ENCODE measurements around the gene PFKFB3.

Gene PFKFB3

GRCh38 chr10:6272126-6272525, 69.4 kb downstream of the PFKFB3 start:
- CTCF ChIA-PET = no interaction called here
- TF ChIP-seq HDGF (IDR thresholded peaks at IDR 0.05; ENCODE audit: borderline replicate concordance) (no peak), SP1 (IDR thresholded peaks at IDR 0.05) (no peak), ARNT (IDR thresholded peaks at IDR 0.05) (no peak), FOXA1 (IDR thresholded peaks at IDR 0.05) (no peak), NFRKB (IDR thresholded peaks at IDR 0.05) (no peak)
- TF ChIP-seq, protein P1, sequence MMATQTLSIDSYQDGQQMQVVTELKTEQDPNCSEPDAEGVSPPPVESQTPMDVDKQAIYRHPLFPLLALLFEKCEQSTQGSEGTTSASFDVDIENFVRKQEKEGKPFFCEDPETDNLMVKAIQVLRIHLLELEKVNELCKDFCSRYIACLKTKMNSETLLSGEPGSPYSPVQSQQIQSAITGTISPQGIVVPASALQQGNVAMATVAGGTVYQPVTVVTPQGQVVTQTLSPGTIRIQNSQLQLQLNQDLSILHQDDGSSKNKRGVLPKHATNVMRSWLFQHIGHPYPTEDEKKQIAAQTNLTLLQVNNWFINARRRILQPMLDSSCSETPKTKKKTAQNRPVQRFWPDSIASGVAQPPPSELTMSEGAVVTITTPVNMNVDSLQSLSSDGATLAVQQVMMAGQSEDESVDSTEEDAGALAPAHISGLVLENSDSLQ (IDR thresholded peaks at IDR 0.05) = no peak
- POLR2A ChIA-PET = no interaction called here
- no peak for DNase-seq (ENCODE audit: extremely low spot score)

GRCh38 chr10:6273351-6273750, 70.6 kb downstream of the PFKFB3 start:
- TF ChIP-seq FOXM1 (IDR thresholded peaks at IDR 0.05; ENCODE audit: borderline replicate concordance) (no peak), SUZ12 (IDR thresholded peaks at IDR 0.05) (no peak), ELF4 (IDR thresholded peaks at IDR 0.05) (no peak), SP1 (IDR thresholded peaks at IDR 0.05) (no peak), TARDBP (IDR thresholded peaks at IDR 0.05) (no peak), FOXA1 (IDR thresholded peaks at IDR 0.05) (no peak), NFRKB (IDR thresholded peaks at IDR 0.05) (no peak), ZNF384 (IDR thresholded peaks at IDR 0.05) (no peak), LEF1 (IDR thresholded peaks at IDR 0.05; ENCODE audit: borderline replicate concordance) (no peak), ARNT (IDR thresholded peaks at IDR 0.05) (no peak), L3MBTL2 (conservative IDR thresholded peaks at IDR 0.05) (no peak), FOXK2 (IDR thresholded peaks at IDR 0.05) (no peak), BHLHE40 (IDR thresholded peaks at IDR 0.05; ENCODE audit: borderline replicate concordance) (no peak), CTBP1 (IDR thresholded peaks at IDR 0.05; ENCODE audit: borderline replicate concordance) (no peak), HDGF (IDR thresholded peaks at IDR 0.05; ENCODE audit: borderline replicate concordance) (no peak)
- TF ChIP-seq, protein P1 (IDR thresholded peaks at IDR 0.05) = no peak
- POLR2A ChIA-PET = no interaction called here
- CTCF ChIA-PET = no interaction called here
- DNase-seq (ENCODE audit: extremely low spot score) = no peak

DNA sequence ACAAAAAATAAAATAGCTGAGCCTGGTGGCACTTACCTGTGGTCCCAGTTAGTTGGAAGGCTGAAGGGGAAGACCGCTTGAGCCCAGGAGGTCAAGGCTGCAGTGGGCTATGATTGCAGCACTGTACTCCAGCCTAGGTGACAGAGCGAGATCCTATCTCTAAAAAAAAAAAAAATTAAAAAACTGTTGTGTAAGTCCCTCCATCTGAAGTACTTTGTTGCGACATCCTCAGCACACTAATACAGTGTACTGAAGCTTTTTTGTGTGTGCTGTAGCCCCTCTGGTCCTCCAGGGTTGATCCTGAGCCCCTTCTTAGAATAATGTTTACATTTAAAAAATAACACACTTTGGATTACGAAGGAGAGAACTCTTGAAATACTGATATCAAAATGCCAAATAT, 71.3 kb downstream of the PFKFB3 start:
- no peak for DNase-seq (ENCODE audit: extremely low spot score)
- no peak for TF ChIP-seq BHLHE40 (IDR thresholded peaks at IDR 0.05; ENCODE audit: borderline replicate concordance)
- no peak for TF ChIP-seq NFRKB (IDR thresholded peaks at IDR 0.05)
- no peak for TF ChIP-seq FOXM1 (IDR thresholded peaks at IDR 0.05; ENCODE audit: borderline replicate concordance)
- TF ChIP-seq HDGF (IDR thresholded peaks at IDR 0.05; ENCODE audit: borderline replicate concordance) = no peak
- TF ChIP-seq, protein P1 (IDR thresholded peaks at IDR 0.05) = no peak
- TF ChIP-seq ZNF384 (IDR thresholded peaks at IDR 0.05) = no peak
- TF ChIP-seq LEF1 (IDR thresholded peaks at IDR 0.05; ENCODE audit: borderline replicate concordance) = no peak
- TF ChIP-seq SUZ12 (IDR thresholded peaks at IDR 0.05) = no peak
- no peak for TF ChIP-seq L3MBTL2 (conservative IDR thresholded peaks at IDR 0.05)
- no peak for TF ChIP-seq ARNT (IDR thresholded peaks at IDR 0.05)
- TF ChIP-seq CTBP1 (IDR thresholded peaks at IDR 0.05; ENCODE audit: borderline replicate concordance) = no peak
- no peak for TF ChIP-seq TARDBP (IDR thresholded peaks at IDR 0.05)
- no peak for TF ChIP-seq FOXK2 (IDR thresholded peaks at IDR 0.05)
- TF ChIP-seq SP1 (IDR thresholded peaks at IDR 0.05) = no peak
- ChIA-PET CTCF (no interaction called here), POLR2A (no interaction called here)

DNA sequence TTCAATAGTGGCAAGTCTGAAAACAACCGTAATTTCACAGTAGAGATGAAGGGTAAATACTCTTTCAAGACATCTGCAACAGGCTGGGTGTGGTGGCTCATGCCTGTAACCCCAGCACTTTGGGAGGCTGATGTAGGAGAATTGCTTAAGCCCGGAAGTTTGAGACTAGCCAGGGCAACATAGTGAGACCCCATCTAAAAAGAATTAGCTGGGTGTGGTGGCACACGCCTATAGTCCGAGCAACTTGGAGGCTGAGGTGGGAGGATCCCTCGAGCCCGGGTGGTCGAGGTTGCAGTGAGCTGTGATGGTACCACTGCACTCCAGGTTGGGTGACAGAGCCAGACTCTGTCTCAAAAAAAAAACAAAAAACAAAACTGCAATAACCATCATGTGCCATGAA, 71.8 kb downstream of the PFKFB3 start:
- CTCF ChIA-PET = no interaction called here
- TF ChIP-seq HDGF (IDR thresholded peaks at IDR 0.05; ENCODE audit: borderline replicate concordance) (no peak), TARDBP (IDR thresholded peaks at IDR 0.05) (no peak)
- POLR2A ChIA-PET = no interaction called here
- DNase-seq (ENCODE audit: extremely low spot score) = no peak

GRCh38 chr10:6275022-6275997, 72.6 kb downstream of the PFKFB3 start:
- TF ChIP-seq ELF4 (IDR thresholded peaks at IDR 0.05) = no peak
- no peak for TF ChIP-seq FOXA1 (IDR thresholded peaks at IDR 0.05)
- TF ChIP-seq ARNT (IDR thresholded peaks at IDR 0.05) = no peak
- no peak for TF ChIP-seq FOXM1 (IDR thresholded peaks at IDR 0.05; ENCODE audit: borderline replicate concordance)
- TF ChIP-seq TARDBP (IDR thresholded peaks at IDR 0.05) = no peak
- no peak for TF ChIP-seq LEF1 (IDR thresholded peaks at IDR 0.05; ENCODE audit: borderline replicate concordance)
- ChIA-PET POLR2A (interaction anchor here (1.0 kb wide), 1 partner anchor 74 kb away, joined by 3 read pairs; no protein-coding TSS in a partner anchor), CTCF (interaction anchor here (0.6 kb wide), 2 partner anchors 904 to 1228 kb away, joined by 3 read pairs; no protein-coding TSS in a partner anchor)
- DNase-seq (ENCODE audit: extremely low spot score) = peak; percentile 23

- CTCF ChIA-PET = no interaction called here
- DNase-seq (ENCODE audit: extremely low spot score) = no peak
- POLR2A ChIA-PET = no interaction called here
Measured at GRCh38 chr10:6276356-6276755, 73.6 kb downstream of the PFKFB3 start.

More at GRCh38 chr10:6276356-6276755, 73.6 kb downstream of the PFKFB3 start:
- no peak for TF ChIP-seq SP1 (IDR thresholded peaks at IDR 0.05)
- no peak for TF ChIP-seq LEF1 (IDR thresholded peaks at IDR 0.05; ENCODE audit: borderline replicate concordance)
- no peak for TF ChIP-seq ZNF384 (IDR thresholded peaks at IDR 0.05)
- no peak for TF ChIP-seq TARDBP (IDR thresholded peaks at IDR 0.05)
- TF ChIP-seq L3MBTL2 (conservative IDR thresholded peaks at IDR 0.05) = no peak
- no peak for TF ChIP-seq HDGF (IDR thresholded peaks at IDR 0.05; ENCODE audit: borderline replicate concordance)
- TF ChIP-seq CTBP1 (IDR thresholded peaks at IDR 0.05; ENCODE audit: borderline replicate concordance) = no peak
- no peak for TF ChIP-seq ARNT (IDR thresholded peaks at IDR 0.05)
- TF ChIP-seq, protein P1 (IDR thresholded peaks at IDR 0.05) = no peak
- TF ChIP-seq BHLHE40 (IDR thresholded peaks at IDR 0.05; ENCODE audit: borderline replicate concordance) = no peak
- TF ChIP-seq NFRKB (IDR thresholded peaks at IDR 0.05) = no peak
- no peak for TF ChIP-seq FOXA1 (IDR thresholded peaks at IDR 0.05)
- TF ChIP-seq SUZ12 (IDR thresholded peaks at IDR 0.05) = no peak
